ENCODE data around the gene METTL27.

- TF ChIP-seq CTCF (IDR thresholded peaks at IDR 0.05) (no peak), POLR2A (IDR thresholded peaks at IDR 0.05) (no peak)
Measured at GRCh38 chr7:73871163-73872011, 29.1 kb upstream of the METTL27 start.

Measured in esophagus squamous epithelium (tissue), 4 donors.